ENCODE measurements around the gene ASIC3. TPM values are rescaled to one million over a fixed set of nuclear protein-coding genes. Genes with fewer than 3 reads are reported as not detected.
A peak's percentile ranks its signal among the peaks of the same experiment; 100 is the strongest.

Gene ASIC3
- total and polyA plus RNA-seq, 8 donors: 0.29 to 25.9 (median 3.2) TPM

GRCh38 chr7:151058781-151059366 is 10.5 kb downstream of the ASIC3 start:
- 3 to 6% (median 4%) methylated on average over 18 of the region's 18 CpGs for WGBS, 5 donors
- peaks cover 55 to 66% (median 60%) of the 10 kb centered on the region in 4 donors for H3K4me1 ChIP-seq
- intact Hi-C loops (cut with DNase I; ENCODE audit: low total_unique reads): no loop called here

GRCh38 chr7:151059367-151060112 is 11.2 kb downstream of the ASIC3 start, which contains the start of gene SLC4A2:
Gene SLC4A2, plus strand, starts transcription at chr7:151059589. Its CDS starts 2,399 bp downstream, at chr7:151061988.
- intact Hi-C loops (cut with DNase I; ENCODE audit: low total_unique reads): loop anchor here (10.0 kb wide), 1 partner anchor 55 kb away; no protein-coding TSS in a partner anchor
- DNase-seq: peak; percentile 83 to 93
- Histone ChIP-seq H3K27ac (peak within 1 kb of the TSS; percentile 91 to 97 (median 96)), H3K9me3 (no peaks in the 10 kb centered on the region), H3K4me1 (peaks cover 55 to 69% (median 64%) of the 10 kb centered on the region in 4 donors), H3K36me3 (peaks cover 7 to 18% (median 9%) of the 10 kb centered on the region in 4 donors), H3K4me3 (peak within 1 kb of the TSS; percentile 69 to 94 (median 82)), H3K27me3 (no peaks in the 10 kb centered on the region)
- peak; percentile 27 to 49 (median 46) for TF ChIP-seq POLR2AphosphoS5 (IDR thresholded peaks at IDR 0.05)
- TF ChIP-seq EP300 (IDR thresholded peaks at IDR 0.05): no peak
- peak in 4 of 7 experiments; percentile 24 to 59 (median 32) for TF ChIP-seq CTCF (IDR thresholded peaks at IDR 0.05)
- TF ChIP-seq POLR2A (IDR thresholded peaks at IDR 0.05): peak in 1 of 4 donors; percentile 21
- 1% methylated on average over 35 to 75 of the region's 75 CpGs for WGBS, 5 donors

More at GRCh38 chr7:151058781-151059366, 10.5 kb downstream of the ASIC3 start:
- no peak for DNase-seq
- peak overlapping the region; percentile 69 to 94 (median 82) for H3K4me3 ChIP-seq
- TF ChIP-seq EP300 (IDR thresholded peaks at IDR 0.05): no peak
- no peak for TF ChIP-seq POLR2A (IDR thresholded peaks at IDR 0.05)
- TF ChIP-seq POLR2AphosphoS5 (IDR thresholded peaks at IDR 0.05): no peak
- no peak for TF ChIP-seq CTCF (IDR thresholded peaks at IDR 0.05)
- no peaks in the 10 kb centered on the region for H3K9me3 ChIP-seq
- peak overlapping the region; percentile 91 to 97 (median 96) for H3K27ac ChIP-seq
- H3K27me3 ChIP-seq: no peaks in the 10 kb centered on the region
- H3K36me3 ChIP-seq: peaks cover 3 to 18% (median 7%) of the 10 kb centered on the region in 4 donors

- H3K36me3 ChIP-seq: peaks cover 12 to 18% (median 14%) of the 10 kb centered on the region in 4 donors
- no peaks in the 10 kb centered on the region for H3K27me3 ChIP-seq
- intact Hi-C loops (cut with DNase I; ENCODE audit: low total_unique reads): loop anchor here (10.0 kb wide), 1 partner anchor 55 kb away; no protein-coding TSS in a partner anchor
- TF ChIP-seq POLR2A (IDR thresholded peaks at IDR 0.05): no peak
- peak in 1 of 7 experiments; percentile 1 for TF ChIP-seq CTCF (IDR thresholded peaks at IDR 0.05)
- WGBS, 5 donors: 1 to 4% (median 2%) methylated on average over 10 to 17 of the region's 17 CpGs
- H3K4me3 ChIP-seq: peak overlapping the region; percentile 69 to 94 (median 82)
- no peak for DNase-seq
- H3K9me3 ChIP-seq: no peaks in the 10 kb centered on the region
- H3K27ac ChIP-seq: peak overlapping the region; percentile 91 to 97 (median 96)
- H3K4me1 ChIP-seq: peaks cover 55 to 74% (median 64%) of the 10 kb centered on the region in 4 donors
Measured at GRCh38 chr7:151060113-151060415, 11.7 kb downstream of the ASIC3 start.

- Histone ChIP-seq H3K27ac (peak overlapping the region; percentile 91 to 97 (median 96)), H3K4me3 (peak overlapping the region; percentile 69 to 94 (median 82)), H3K4me1 (peaks cover 55 to 78% (median 65%) of the 10 kb centered on the region in 4 donors), H3K36me3 (peaks cover 17 to 23% (median 19%) of the 10 kb centered on the region in 4 donors), H3K27me3 (no peaks in the 10 kb centered on the region), H3K9me3 (no peaks in the 10 kb centered on the region)
- TF ChIP-seq CTCF (IDR thresholded peaks at IDR 0.05): no peak
- TF ChIP-seq POLR2AphosphoS5 (IDR thresholded peaks at IDR 0.05): peak in 2 of 3 donors; percentile 10 to 59
- WGBS, 5 donors: 7 to 10% (median 8%) methylated on average over 17 to 21 of the region's 21 CpGs
- peak; percentile 64 to 77 for DNase-seq
- intact Hi-C loops (cut with DNase I; ENCODE audit: low total_unique reads): loop anchor here (10.0 kb wide), 1 partner anchor 54 kb away; no protein-coding TSS in a partner anchor
Measured at GRCh38 chr7:151060416-151061212, 12.3 kb downstream of the ASIC3 start.

Data from stomach (tissue), 9 donors.